Liver (tissue), 3 donors: ENCODE data around the gene MYOT.

Experiments used
- GABPA ChIP-seq, 2 donors: IDR thresholded peaks in 1 of 2; conservative IDR thresholded peaks in 1 of 2; 2 replicates each; pipeline ENCODE4 v1.6.1; 2016; ENCODE audit warnings: antibody characterized with exemption in 2 of 2, mild to moderate bottlenecking in 1 of 2, moderate library complexity in 1 of 2
- HNF4G ChIP-seq: IDR thresholded peaks from 2 replicates; pipeline ENCODE4 v1.6.1; 2016; ENCODE audit warnings: antibody characterized with exemption
- TF ChIP-seq, protein P1 (sequence below): fragments of 150-350 bp; IDR thresholded peaks from 2 replicates; pipeline ENCODE4 v1.5.1; 2017; ENCODE audit warnings: improper control_type of control experiment, low read depth, low read length; ENCODE audit not compliant: missing input control
- TF ChIP-seq, protein P2 (sequence below): IDR thresholded peaks from 2 replicates; pipeline ENCODE4 v1.6.1; 2016; ENCODE audit warnings: antibody characterized with exemption
- TF ChIP-seq, protein P3 (sequence below): IDR thresholded peaks from 2 replicates; pipeline ENCODE4 v1.6.1; 2016; ENCODE audit warnings: antibody characterized with exemption, mild to moderate bottlenecking
- donor health status: healthy.
- donor health status: healthy.

DNA sequence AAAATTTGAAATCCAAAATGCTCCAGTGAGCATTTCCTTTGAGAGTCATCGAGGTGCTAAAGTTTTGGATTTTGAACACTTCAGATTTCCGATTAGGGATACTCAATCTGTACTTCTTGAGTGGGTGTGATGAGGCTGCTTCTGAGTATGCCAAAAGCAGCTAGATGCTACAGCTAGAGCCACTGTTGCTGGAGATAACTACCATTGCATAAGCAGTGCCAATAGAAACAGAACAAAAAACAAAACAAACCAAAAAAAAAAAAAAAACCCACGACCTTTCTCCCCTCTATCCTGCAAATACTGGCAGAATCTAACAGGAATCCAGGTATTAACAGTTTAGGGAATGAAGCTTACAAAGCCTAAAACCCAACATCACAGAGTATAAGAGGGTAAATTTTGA lies 65.1 kb downstream of the MYOT start:
- TF ChIP-seq, protein P1, sequence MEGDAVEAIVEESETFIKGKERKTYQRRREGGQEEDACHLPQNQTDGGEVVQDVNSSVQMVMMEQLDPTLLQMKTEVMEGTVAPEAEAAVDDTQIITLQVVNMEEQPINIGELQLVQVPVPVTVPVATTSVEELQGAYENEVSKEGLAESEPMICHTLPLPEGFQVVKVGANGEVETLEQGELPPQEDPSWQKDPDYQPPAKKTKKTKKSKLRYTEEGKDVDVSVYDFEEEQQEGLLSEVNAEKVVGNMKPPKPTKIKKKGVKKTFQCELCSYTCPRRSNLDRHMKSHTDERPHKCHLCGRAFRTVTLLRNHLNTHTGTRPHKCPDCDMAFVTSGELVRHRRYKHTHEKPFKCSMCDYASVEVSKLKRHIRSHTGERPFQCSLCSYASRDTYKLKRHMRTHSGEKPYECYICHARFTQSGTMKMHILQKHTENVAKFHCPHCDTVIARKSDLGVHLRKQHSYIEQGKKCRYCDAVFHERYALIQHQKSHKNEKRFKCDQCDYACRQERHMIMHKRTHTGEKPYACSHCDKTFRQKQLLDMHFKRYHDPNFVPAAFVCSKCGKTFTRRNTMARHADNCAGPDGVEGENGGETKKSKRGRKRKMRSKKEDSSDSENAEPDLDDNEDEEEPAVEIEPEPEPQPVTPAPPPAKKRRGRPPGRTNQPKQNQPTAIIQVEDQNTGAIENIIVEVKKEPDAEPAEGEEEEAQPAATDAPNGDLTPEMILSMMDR = no peak
- TF ChIP-seq GABPA (IDR thresholded peaks at IDR 0.05 in 1 of 2, conservative IDR thresholded peaks at IDR 0.05 in 1 of 2) = no peak
- TF ChIP-seq, protein P2, sequence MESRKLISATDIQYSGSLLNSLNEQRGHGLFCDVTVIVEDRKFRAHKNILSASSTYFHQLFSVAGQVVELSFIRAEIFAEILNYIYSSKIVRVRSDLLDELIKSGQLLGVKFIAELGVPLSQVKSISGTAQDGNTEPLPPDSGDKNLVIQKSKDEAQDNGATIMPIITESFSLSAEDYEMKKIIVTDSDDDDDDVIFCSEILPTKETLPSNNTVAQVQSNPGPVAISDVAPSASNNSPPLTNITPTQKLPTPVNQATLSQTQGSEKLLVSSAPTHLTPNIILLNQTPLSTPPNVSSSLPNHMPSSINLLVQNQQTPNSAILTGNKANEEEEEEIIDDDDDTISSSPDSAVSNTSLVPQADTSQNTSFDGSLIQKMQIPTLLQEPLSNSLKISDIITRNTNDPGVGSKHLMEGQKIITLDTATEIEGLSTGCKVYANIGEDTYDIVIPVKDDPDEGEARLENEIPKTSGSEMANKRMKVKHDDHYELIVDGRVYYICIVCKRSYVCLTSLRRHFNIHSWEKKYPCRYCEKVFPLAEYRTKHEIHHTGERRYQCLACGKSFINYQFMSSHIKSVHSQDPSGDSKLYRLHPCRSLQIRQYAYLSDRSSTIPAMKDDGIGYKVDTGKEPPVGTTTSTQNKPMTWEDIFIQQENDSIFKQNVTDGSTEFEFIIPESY = no peak
- TF ChIP-seq, protein P3, sequence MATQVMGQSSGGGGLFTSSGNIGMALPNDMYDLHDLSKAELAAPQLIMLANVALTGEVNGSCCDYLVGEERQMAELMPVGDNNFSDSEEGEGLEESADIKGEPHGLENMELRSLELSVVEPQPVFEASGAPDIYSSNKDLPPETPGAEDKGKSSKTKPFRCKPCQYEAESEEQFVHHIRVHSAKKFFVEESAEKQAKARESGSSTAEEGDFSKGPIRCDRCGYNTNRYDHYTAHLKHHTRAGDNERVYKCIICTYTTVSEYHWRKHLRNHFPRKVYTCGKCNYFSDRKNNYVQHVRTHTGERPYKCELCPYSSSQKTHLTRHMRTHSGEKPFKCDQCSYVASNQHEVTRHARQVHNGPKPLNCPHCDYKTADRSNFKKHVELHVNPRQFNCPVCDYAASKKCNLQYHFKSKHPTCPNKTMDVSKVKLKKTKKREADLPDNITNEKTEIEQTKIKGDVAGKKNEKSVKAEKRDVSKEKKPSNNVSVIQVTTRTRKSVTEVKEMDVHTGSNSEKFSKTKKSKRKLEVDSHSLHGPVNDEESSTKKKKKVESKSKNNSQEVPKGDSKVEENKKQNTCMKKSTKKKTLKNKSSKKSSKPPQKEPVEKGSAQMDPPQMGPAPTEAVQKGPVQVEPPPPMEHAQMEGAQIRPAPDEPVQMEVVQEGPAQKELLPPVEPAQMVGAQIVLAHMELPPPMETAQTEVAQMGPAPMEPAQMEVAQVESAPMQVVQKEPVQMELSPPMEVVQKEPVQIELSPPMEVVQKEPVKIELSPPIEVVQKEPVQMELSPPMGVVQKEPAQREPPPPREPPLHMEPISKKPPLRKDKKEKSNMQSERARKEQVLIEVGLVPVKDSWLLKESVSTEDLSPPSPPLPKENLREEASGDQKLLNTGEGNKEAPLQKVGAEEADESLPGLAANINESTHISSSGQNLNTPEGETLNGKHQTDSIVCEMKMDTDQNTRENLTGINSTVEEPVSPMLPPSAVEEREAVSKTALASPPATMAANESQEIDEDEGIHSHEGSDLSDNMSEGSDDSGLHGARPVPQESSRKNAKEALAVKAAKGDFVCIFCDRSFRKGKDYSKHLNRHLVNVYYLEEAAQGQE = no peak
- no peak for TF ChIP-seq HNF4G
